H1 (cell line): Measurements from ENCODE around the gene TLNRD1. TPM values are rescaled to one million over a fixed set of nuclear protein-coding genes. Genes with fewer than 3 reads are reported as not detected.

Experiments used
- CTCF ChIA-PET: fragments of 300-600 bp; sonication (Branson Sonifier 250); formaldehyde crosslinking; loops from one replicate; lab custom pipeline; 2021; ENCODE audit not compliant: partially characterized antibody; lab: Charles Lee
- POLR2A ChIA-PET: fragments of 300-600 bp; sonication (Branson Sonifier 250); formaldehyde crosslinking; loops from one replicate; lab custom pipeline; 2021; ENCODE audit warnings: inconsistent platforms; ENCODE audit not compliant: partially characterized antibody; lab: Charles Lee
- DNase-seq, 2 experiments: peaks; one replicate each; pipeline versions ENCODE4 v3.0.0 to v3.0.0-alpha.2; 2010 to 2022; ENCODE audit warnings: low spot score in 2 of 2, low read depth in 1 of 2, mixed read lengths in 1 of 2
- FAIRE-seq: peaks from 2 replicates; lab custom pipeline; 2011; peaks lifted over from hg19 to GRCh38; lab: Jason Lieb, UNC
- H2AFZ ChIP-seq: 2 replicates; pipeline ENCODE4 v1.8.1; 2012; ENCODE audit warnings: low read length, inconsistent platforms
- H2AK5ac ChIP-seq: 2 replicates; pipeline ENCODE4 v1.6.1; 2013; ENCODE audit warnings: low read depth, low read length
- H2BK120ac ChIP-seq: replicated peaks from 2 replicates; pipeline ENCODE3; 2013; ENCODE audit warnings: low read depth, low read length, inconsistent platforms
- H2BK12ac ChIP-seq: 2 replicates; pipeline ENCODE4 v1.6.1; 2013; ENCODE audit warnings: low read depth, low read length
- H2BK15ac ChIP-seq: 2 replicates; pipeline ENCODE4 v1.6.1; 2013; ENCODE audit warnings: low read length
- H2BK20ac ChIP-seq: 2 replicates; pipeline ENCODE4 v1.6.1; 2013; ENCODE audit warnings: low read length
- H2BK5ac ChIP-seq: 2 replicates; pipeline ENCODE4 v1.6.1; 2013; ENCODE audit warnings: low read depth, low read length
- H3K14ac ChIP-seq: 2 replicates; pipeline ENCODE4 v1.6.1; 2013; ENCODE audit warnings: inconsistent platforms; ENCODE audit not compliant: insufficient read length
- H3K18ac ChIP-seq: 2 replicates; pipeline ENCODE4 v1.6.1; 2013; ENCODE audit warnings: low read length; ENCODE audit errors: extremely low read depth
- H3K23ac ChIP-seq: 2 replicates; pipeline ENCODE4 v1.6.1; 2013; ENCODE audit warnings: inconsistent platforms; ENCODE audit not compliant: insufficient read length
- H3K23me2 ChIP-seq: 2 replicates; pipeline ENCODE4 v1.6.1; 2013; ENCODE audit warnings: low read depth, low read length
- H3K27ac ChIP-seq: 2 replicates; pipeline ENCODE4 v1.6.1; 2011; ENCODE audit warnings: low read depth, low read length, inconsistent platforms
- H3K27me3 ChIP-seq, 4 experiments: replicated peaks in 1 of 4; 1 replicate in 1 of 4; 2 replicates in 3 of 4; pipeline versions ENCODE4 v1.6.1 to v1.8.1; 2011 to 2013; ENCODE audit warnings: low read length in 3 of 4, mild to moderate bottlenecking in 3 of 4, inconsistent platforms in 2 of 4, mixed read lengths in 2 of 4, moderate library complexity in 1 of 4; ENCODE audit not compliant: control insufficient read depth in 3 of 4, insufficient read depth in 3 of 4; ENCODE audit errors: extremely low read depth in 1 of 4
- H3K36me3 ChIP-seq, 4 experiments: 2 replicates each; pipeline versions ENCODE4 v1.6.1 to v1.8.1; 2011 to 2013; ENCODE audit warnings: mild to moderate bottlenecking in 4 of 4, low read length in 3 of 4, moderate library complexity in 2 of 4, control low read depth in 1 of 4, inconsistent platforms in 1 of 4; ENCODE audit not compliant: insufficient read depth in 4 of 4, control insufficient read depth in 2 of 4
- H3K4ac ChIP-seq: replicated peaks from 2 replicates; pipeline ENCODE3; 2013; ENCODE audit warnings: low read length, low read depth, mixed read lengths, inconsistent platforms; ENCODE audit not compliant: insufficient read length
- H3K4me1 ChIP-seq, 4 experiments: replicated peaks in 1 of 4; 1 replicate in 1 of 4; 2 replicates in 3 of 4; pipeline versions ENCODE4 v1.6.1 to v1.8.1; 2011 to 2013; ENCODE audit warnings: low read length in 3 of 4, inconsistent platforms in 2 of 4, mixed read lengths in 1 of 4; ENCODE audit not compliant: insufficient read depth in 4 of 4, control insufficient read depth in 3 of 4
- H3K4me2 ChIP-seq, 2 experiments: 2 replicates each; pipeline versions ENCODE4 v1.6.1 to v1.8.1; 2011 to 2013; ENCODE audit warnings: low read depth in 2 of 2, low read length in 2 of 2, control low read depth in 1 of 2, inconsistent platforms in 1 of 2, mild to moderate bottlenecking in 1 of 2; ENCODE audit not compliant: insufficient read depth in 1 of 2
- H3K4me3 ChIP-seq, 4 experiments: fragments of 200-600, 300-600 bp in 1 of 4; sonication (generic), shearing (Covaris generic), sonication (Bioruptor Twin) in 1 of 4; 2 replicates each; pipeline versions ENCODE4 v1.5.1 to v1.8.1; 2011 to 2016; ENCODE audit warnings: low read length in 4 of 4, low read depth in 3 of 4, control low read depth in 2 of 4, inconsistent platforms in 2 of 4, mild to moderate bottlenecking in 2 of 4, mixed read lengths in 1 of 4, moderate library complexity in 1 of 4; ENCODE audit not compliant: insufficient read depth in 2 of 4; ENCODE audit errors: extremely low read depth in 1 of 4
- H3K56ac ChIP-seq: replicated peaks from 2 replicates; pipeline ENCODE3; 2013; ENCODE audit warnings: low read depth, mild to moderate bottlenecking, mixed read lengths, low read length, inconsistent platforms; ENCODE audit not compliant: insufficient read length
- H3K79me1 ChIP-seq: 2 replicates; pipeline ENCODE4 v1.6.1; 2013; ENCODE audit warnings: low read depth, low read length, control low read depth
- H3K79me2 ChIP-seq, 2 experiments: 2 replicates each; pipeline versions ENCODE4 v1.6.1 to v1.8.1; 2012 to 2013; ENCODE audit warnings: low read length in 2 of 2, mild to moderate bottlenecking in 2 of 2, inconsistent platforms in 1 of 2; ENCODE audit not compliant: insufficient read depth in 2 of 2, control insufficient read depth in 1 of 2
- H3K9ac ChIP-seq, 4 experiments: replicated peaks in 1 of 4; 1 replicate in 1 of 4; 2 replicates in 3 of 4; pipeline versions ENCODE4 v1.6.1 to v1.8.1; 2011 to 2013; ENCODE audit warnings: low read depth in 3 of 4, low read length in 3 of 4, control low read depth in 2 of 4, mild to moderate bottlenecking in 2 of 4, moderate library complexity in 2 of 4, inconsistent platforms in 1 of 4; ENCODE audit errors: extremely low read depth in 1 of 4
- H3K9me3 ChIP-seq, 2 experiments: 2 replicates each; pipeline versions ENCODE4 v1.6.1 to v1.8.1; 2012 to 2013; ENCODE audit warnings: mild to moderate bottlenecking in 2 of 2, moderate library complexity in 2 of 2, control low read depth in 1 of 2, inconsistent platforms in 1 of 2, low read depth in 1 of 2, low read length in 1 of 2, mixed read lengths in 1 of 2; ENCODE audit not compliant: insufficient read depth in 2 of 2
- H4K20me1 ChIP-seq, 2 experiments: replicated peaks in 1 of 2; 2 replicates each; pipeline versions ENCODE3 to v1.8.1; 2011 to 2013; ENCODE audit warnings: inconsistent platforms in 2 of 2, low read length in 2 of 2, mild to moderate bottlenecking in 1 of 2; ENCODE audit not compliant: insufficient read depth in 2 of 2, control insufficient read depth in 1 of 2
- H4K5ac ChIP-seq: 2 replicates; pipeline ENCODE4 v1.6.1; 2013; ENCODE audit warnings: low read length, low read depth, mixed read lengths, inconsistent platforms; ENCODE audit not compliant: insufficient read length
- H4K8ac ChIP-seq: 2 replicates; pipeline ENCODE4 v1.8.0; 2013; ENCODE audit warnings: mild to moderate bottlenecking, moderate library complexity, low read length, inconsistent platforms; ENCODE audit not compliant: insufficient read depth; ENCODE audit errors: extremely low read depth
- H4K91ac ChIP-seq: replicated peaks from 2 replicates; pipeline ENCODE3; 2013; ENCODE audit warnings: low read length, mixed read lengths, inconsistent platforms; ENCODE audit not compliant: insufficient read length
- ASH2L ChIP-seq: fragments of 200-600, 300-600 bp; sonication (generic); IDR thresholded peaks from one replicate; pipeline ENCODE4 v1.7.1; 2017; ENCODE audit warnings: low read length
- CREB1 ChIP-seq: IDR thresholded peaks from 2 replicates; pipeline ENCODE4 v1.6.1; 2012; ENCODE audit warnings: inconsistent platforms
- EZH2 ChIP-seq: fragments of 200-600 bp; sonication (generic); IDR thresholded peaks from 2 replicates; pipeline ENCODE4 v1.7.1; 2012; ENCODE audit warnings: low read depth, mild to moderate bottlenecking, moderate library complexity, low read length, inconsistent platforms; ENCODE audit not compliant: severe bottlenecking
- SIN3A ChIP-seq, 2 experiments: IDR thresholded peaks in 1 of 2; conservative IDR thresholded peaks in 1 of 2; 2 replicates each; pipeline ENCODE4 v1.6.1; 2011 to 2012; ENCODE audit warnings: low read length in 2 of 2, improper control_type of control experiment in 1 of 2, low read depth in 1 of 2, mild to moderate bottlenecking in 1 of 2
- SIRT6 ChIP-seq: IDR thresholded peaks from one replicate; pipeline ENCODE4 v1.7.1; 2012; ENCODE audit warnings: low read length, inconsistent platforms
- WGBS, 2 experiments: shearing (Covaris generic) in 1 of 2; methylation state at CpG; one replicate each; pipeline versions ENCODE4 v1.1.6 to v1.1.7; 2013 to 2015; ENCODE audit warnings: low lambda C conversion rate in 2 of 2, mixed read lengths in 2 of 2, inconsistent platforms in 1 of 2, low coverage in 1 of 2, missing lambda C conversion rate in 1 of 2; ENCODE audit not compliant: insufficient replicate concordance in 2 of 2, insufficient coverage in 1 of 2, insufficient read length in 1 of 2; ENCODE audit errors: extremely low coverage in 1 of 2, missing lambda C conversion rate in 1 of 2; 5-methylcytosine and 5-hydroxymethylcytosine counted together
- polyA plus RNA-seq, 7 experiments: library from polyadenylated mRNA; depleted of rRNA in 3 of 7; stranded (reverse) in 5 of 7; unstranded in 2 of 7; fragments of >200 nt in 5 of 7; fragments of 200-250 nt in 2 of 7; gene quantifications; 1 replicate in 5 of 7; 2 replicates in 1 of 7; 4 replicates in 1 of 7; pipeline versions ENCODE4 v1.2.1 to v1.2.3, GENCODE V29; 2011 to 2013; ENCODE audit warnings: missing spikeins in 2 of 7, mixed read lengths in 2 of 7
- total RNA-seq: library from RNA; stranded (reverse); fragmentation: NEBNext Ultra II Directional; extraction: Animal tissue kit (Norgen Biotek cat#: 25700); gene quantifications from 2 replicates; pipeline ENCODE4 v1.2.1, GENCODE V29; 2021

TLNRD1 gene
- total and polyA plus RNA-seq, 2 of the 8 experiments (the other 6 are each of a cell fraction or from before 2014, with no cell fraction given): 12.2 to 20.5 TPM

GRCh38 chr15:81032355-81032754, 31.6 kb downstream of the TLNRD1 start:
- no peak overlapping the region for H3K4me2 ChIP-seq
- 0 out of 7 replicates have a peak, but pooled peaks cover 0 to 3% (median 0%) of the 10 kb centered on the region in 4 experiments for H3K4me1 ChIP-seq
- CTCF ChIA-PET: interaction anchor here (1.0 to 1.4 kb wide), 4 partner anchors 16 to 234 kb away, joined by 3 to 4 read pairs (median 3); no protein-coding TSS in a partner anchor
- no peak overlapping the region for H3K23ac ChIP-seq
- no peak overlapping the region for H2BK12ac ChIP-seq
- H3K4ac ChIP-seq: no peak overlapping the region
- H2BK15ac ChIP-seq: no peak overlapping the region
- H3K9me3 ChIP-seq: peaks cover 6 to 7% of the 10 kb centered on the region in 2 experiments
- H3K18ac ChIP-seq: no peak overlapping the region; the same call in 1 of the 2 replicates
- H2BK5ac ChIP-seq: no peak overlapping the region
- FAIRE-seq: no peak
- H3K79me1 ChIP-seq: no peaks in the 10 kb centered on the region
- no peak overlapping the region for H2BK20ac ChIP-seq
- no peaks in the 10 kb centered on the region for H3K23me2 ChIP-seq
- H3K4me3 ChIP-seq: no peak overlapping the region
- WGBS, 2 experiments: 92% methylated on average over 4 of the region's 4 CpGs; no CpG with 5 or more reads in 1 of the 2 experiments
- no peak overlapping the region for H2AFZ ChIP-seq
- TF ChIP-seq SIRT6: no peak
- TF ChIP-seq ASH2L: no peak
- TF ChIP-seq CREB1: no peak
- TF ChIP-seq SIN3A (conservative IDR thresholded peaks at IDR 0.05 in 1 of 2, IDR thresholded peaks at IDR 0.05 in 1 of 2; ENCODE audit: low read depth in 1 of 2, low read length in 2 of 2): no peak
- no peak for TF ChIP-seq EZH2
- no peak overlapping the region for H3K27ac ChIP-seq
- no peak overlapping the region for H3K14ac ChIP-seq
- H4K5ac ChIP-seq: no peak overlapping the region
- H3K79me2 ChIP-seq: no peaks in the 10 kb centered on the region
- no peaks in the 10 kb centered on the region for H3K27me3 ChIP-seq
- no peak overlapping the region for H2AK5ac ChIP-seq
- no peaks in the 10 kb centered on the region for H4K20me1 ChIP-seq
- no peak overlapping the region for H4K8ac ChIP-seq
- H3K56ac ChIP-seq: no peak overlapping the region
- no peak overlapping the region for H4K91ac ChIP-seq
- no peak for DNase-seq
- POLR2A ChIA-PET: interaction anchor here (0.7 kb wide), 1 partner anchor 17 kb away, joined by 5 read pairs; no protein-coding TSS in a partner anchor
- H2BK120ac ChIP-seq: no peak overlapping the region
- no peaks in the 10 kb centered on the region for H3K36me3 ChIP-seq
- H3K9ac ChIP-seq: no peak overlapping the region
